Measurements from ENCODE around the gene ATP8B1.

ATP8B1 gene

GRCh38 chr18:57677262-57678211, 125.6 kb downstream of the ATP8B1 start:
- Histone ChIP-seq H3K4me1 (ENCODE audit: insufficient read depth, low read length) (no peaks in the 10 kb centered on the region), H3K9me3 (ENCODE audit: insufficient read depth, low read depth, low read length) (peaks cover 4% of the 10 kb centered on the region; the same call in 1 of the 2 replicates), H3K9ac (ENCODE audit: low read depth, low read length) (no peak overlapping the region), H3K27me3 (ENCODE audit: insufficient read depth, low read length) (no peaks in the 10 kb centered on the region), H3K36me3 (ENCODE audit: insufficient read depth, low read length) (no peaks in the 10 kb centered on the region), H3K4me3 (ENCODE audit: low read length) (no peak overlapping the region), H3K27ac (ENCODE audit: low read depth, low read length) (no peak overlapping the region)
- WGBS: 95% methylated on average over 8 of the region's 10 CpGs

GRCh38 chr18:57674891-57675290, 128.2 kb downstream of the ATP8B1 start:
- Histone ChIP-seq H3K27me3 (ENCODE audit: insufficient read depth, low read length) (no peaks in the 10 kb centered on the region), H3K9ac (ENCODE audit: low read depth, low read length) (no peak overlapping the region), H3K9me3 (ENCODE audit: insufficient read depth, low read depth, low read length) (peaks cover 4% of the 10 kb centered on the region; the same call in 1 of the 2 replicates), H3K36me3 (ENCODE audit: insufficient read depth, low read length) (0 out of 2 replicates have a peak, but pooled peaks cover 2% of the 10 kb centered on the region), H3K4me3 (ENCODE audit: low read length) (no peak overlapping the region), H3K4me1 (ENCODE audit: insufficient read depth, low read length) (no peaks in the 10 kb centered on the region), H3K27ac (ENCODE audit: low read depth, low read length) (no peak overlapping the region)
- 92% methylated on average over 4 of the region's 5 CpGs for WGBS

DNA sequence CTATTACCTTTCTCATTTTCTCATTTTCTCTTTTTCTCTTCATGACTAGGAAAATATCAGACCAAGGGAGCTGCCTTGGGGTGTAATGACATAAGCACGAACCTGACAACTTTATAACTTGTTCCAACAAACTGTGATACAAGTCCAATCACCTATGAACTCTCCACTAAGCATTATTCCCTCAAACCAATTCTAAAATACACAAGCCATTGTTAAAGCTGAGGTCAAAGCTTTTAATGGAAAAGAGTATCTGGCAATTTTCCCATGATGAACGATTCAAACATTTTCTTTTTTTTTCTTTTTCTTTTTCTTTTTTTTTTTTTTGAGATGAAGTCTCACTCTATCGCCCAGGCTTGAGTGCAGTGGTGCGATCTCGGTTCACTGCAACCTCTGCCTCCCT, 133.1 kb downstream of the ATP8B1 start:
- no peak overlapping the region for H3K27ac ChIP-seq (ENCODE audit: low read depth, low read length)
- H3K27me3 ChIP-seq (ENCODE audit: insufficient read depth, low read length): no peaks in the 10 kb centered on the region
- 0 out of 2 replicates have a peak, but pooled peaks cover 2% of the 10 kb centered on the region for H3K36me3 ChIP-seq (ENCODE audit: insufficient read depth, low read length)
- no peak overlapping the region for H3K9ac ChIP-seq (ENCODE audit: low read depth, low read length)
- H3K9me3 ChIP-seq (ENCODE audit: insufficient read depth, low read depth, low read length): peaks cover 4% of the 10 kb centered on the region; the same call in 1 of the 2 replicates
- 90% methylated on average over 4 of the region's 5 CpGs for WGBS
- H3K4me1 ChIP-seq (ENCODE audit: insufficient read depth, low read length): no peaks in the 10 kb centered on the region
- no peak overlapping the region for H3K4me3 ChIP-seq (ENCODE audit: low read length)

GRCh38 chr18:57668021-57668420, 135.1 kb downstream of the ATP8B1 start:
- Histone ChIP-seq H3K4me3 (ENCODE audit: low read length) (no peak overlapping the region), H3K36me3 (ENCODE audit: insufficient read depth, low read length) (0 out of 2 replicates have a peak, but pooled peaks cover 2% of the 10 kb centered on the region), H3K9me3 (ENCODE audit: insufficient read depth, low read depth, low read length) (peaks cover 2% of the 10 kb centered on the region; the same call in 1 of the 2 replicates), H3K27ac (ENCODE audit: low read depth, low read length) (no peak overlapping the region), H3K9ac (ENCODE audit: low read depth, low read length) (no peak overlapping the region), H3K4me1 (ENCODE audit: insufficient read depth, low read length) (no peaks in the 10 kb centered on the region), H3K27me3 (ENCODE audit: insufficient read depth, low read length) (no peaks in the 10 kb centered on the region)
- 91% methylated on average over 4 of the region's 4 CpGs for whole genome bisulfite sequencing

DNA sequence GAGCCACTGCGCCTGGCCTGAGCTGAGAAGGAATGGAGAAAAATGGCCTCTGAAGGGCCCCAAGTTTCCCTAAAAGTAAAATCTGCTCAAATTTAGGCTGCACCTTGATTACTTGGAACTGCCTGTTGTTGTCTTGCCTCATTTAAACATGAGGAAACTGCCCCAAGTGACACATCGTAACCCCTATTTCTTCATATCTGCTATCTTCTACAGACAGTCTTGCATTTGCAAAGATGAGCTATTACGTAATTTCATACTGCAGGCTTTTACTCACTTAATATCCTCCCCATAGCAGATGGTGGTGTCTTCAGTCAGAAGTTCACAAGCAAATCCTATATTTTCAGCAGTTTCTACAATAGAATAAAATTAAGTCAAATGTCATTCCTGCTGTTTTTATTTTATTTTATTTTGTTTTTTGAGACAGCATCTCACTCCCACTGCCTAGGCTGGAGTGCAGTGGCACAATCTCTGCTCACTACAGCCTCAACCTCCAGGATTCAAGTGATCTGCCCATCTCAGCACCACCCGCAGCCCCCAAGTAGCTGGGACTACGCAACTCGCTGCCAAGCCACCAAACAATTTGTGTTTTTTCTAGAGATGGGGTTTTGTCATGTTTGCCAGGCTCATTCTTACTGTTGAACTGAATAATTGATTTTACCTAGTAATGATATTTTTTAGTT, 136.2 kb downstream of the ATP8B1 start:
- Histone ChIP-seq H3K27me3 (ENCODE audit: insufficient read depth, low read length) (no peaks in the 10 kb centered on the region), H3K4me3 (ENCODE audit: low read length) (no peak overlapping the region), H3K4me1 (ENCODE audit: insufficient read depth, low read length) (no peaks in the 10 kb centered on the region), H3K27ac (ENCODE audit: low read depth, low read length) (no peak overlapping the region), H3K9me3 (ENCODE audit: insufficient read depth, low read depth, low read length) (no peaks in the 10 kb centered on the region), H3K36me3 (ENCODE audit: insufficient read depth, low read length) (0 out of 2 replicates have a peak, but pooled peaks cover under 1% of the 10 kb centered on the region), H3K9ac (ENCODE audit: low read depth, low read length) (no peak overlapping the region)
- WGBS: 89% methylated on average over 6 of the region's 6 CpGs

GRCh38 chr18:57664568-57665165, 138.4 kb downstream of the ATP8B1 start:
- no peak overlapping the region for H3K27ac ChIP-seq (ENCODE audit: low read depth, low read length)
- no peaks in the 10 kb centered on the region for H3K36me3 ChIP-seq (ENCODE audit: insufficient read depth, low read length)
- no peaks in the 10 kb centered on the region for H3K27me3 ChIP-seq (ENCODE audit: insufficient read depth, low read length)
- 91% methylated on average over 2 of the region's 2 CpGs for WGBS
- H3K4me3 ChIP-seq (ENCODE audit: low read length): no peak overlapping the region
- no peaks in the 10 kb centered on the region for H3K4me1 ChIP-seq (ENCODE audit: insufficient read depth, low read length)
- no peaks in the 10 kb centered on the region for H3K9me3 ChIP-seq (ENCODE audit: insufficient read depth, low read depth, low read length)
- no peak overlapping the region for H3K9ac ChIP-seq (ENCODE audit: low read depth, low read length)

DNA sequence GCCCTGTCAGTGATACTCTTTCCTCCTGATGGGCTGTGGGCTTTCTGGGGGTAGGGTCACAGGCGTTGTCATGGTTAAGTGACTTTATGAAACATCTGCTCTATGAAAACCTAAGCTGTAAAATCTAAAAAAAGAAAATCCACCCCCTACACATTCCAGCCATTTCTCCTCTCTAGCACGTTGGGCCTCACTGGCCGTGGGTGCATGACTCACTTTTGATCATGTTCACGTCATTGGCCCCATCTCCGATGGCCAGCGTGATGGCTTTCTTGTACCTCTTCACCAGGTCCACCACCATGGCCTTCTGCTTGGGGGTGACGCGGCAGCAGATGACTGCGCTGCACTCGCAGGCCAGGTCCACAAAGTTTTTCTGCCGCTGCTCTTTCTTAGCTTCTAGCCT, 142.2 kb downstream of the ATP8B1 start:
- Histone ChIP-seq H3K27ac (ENCODE audit: low read depth, low read length) (no peak overlapping the region), H3K27me3 (ENCODE audit: insufficient read depth, low read length) (no peaks in the 10 kb centered on the region)

GRCh38 chr18:57659460-57660102, 143.5 kb downstream of the ATP8B1 start:
- H3K4me3 ChIP-seq (ENCODE audit: low read length): no peak overlapping the region
- no peak overlapping the region for H3K27ac ChIP-seq (ENCODE audit: low read depth, low read length)
- H3K9ac ChIP-seq (ENCODE audit: low read depth, low read length): no peak overlapping the region
- H3K36me3 ChIP-seq (ENCODE audit: insufficient read depth, low read length): no peaks in the 10 kb centered on the region
- no peaks in the 10 kb centered on the region for H3K27me3 ChIP-seq (ENCODE audit: insufficient read depth, low read length)
- peaks cover 9% of the 10 kb centered on the region; the same call in 1 of the 2 replicates for H3K9me3 ChIP-seq (ENCODE audit: insufficient read depth, low read depth, low read length)
- H3K4me1 ChIP-seq (ENCODE audit: insufficient read depth, low read length): no peaks in the 10 kb centered on the region
- WGBS: 87% methylated on average over 11 of the region's 11 CpGs

More for the DNA sequence above, 142.2 kb downstream of the ATP8B1 start:
- Histone ChIP-seq H3K4me3 (ENCODE audit: low read length) (no peak overlapping the region), H3K9me3 (ENCODE audit: insufficient read depth, low read depth, low read length) (no peaks in the 10 kb centered on the region), H3K36me3 (ENCODE audit: insufficient read depth, low read length) (no peaks in the 10 kb centered on the region), H3K4me1 (ENCODE audit: insufficient read depth, low read length) (no peaks in the 10 kb centered on the region), H3K9ac (ENCODE audit: low read depth, low read length) (no peak overlapping the region)
- 95% methylated on average over 11 of the region's 11 CpGs for WGBS

DNA sequence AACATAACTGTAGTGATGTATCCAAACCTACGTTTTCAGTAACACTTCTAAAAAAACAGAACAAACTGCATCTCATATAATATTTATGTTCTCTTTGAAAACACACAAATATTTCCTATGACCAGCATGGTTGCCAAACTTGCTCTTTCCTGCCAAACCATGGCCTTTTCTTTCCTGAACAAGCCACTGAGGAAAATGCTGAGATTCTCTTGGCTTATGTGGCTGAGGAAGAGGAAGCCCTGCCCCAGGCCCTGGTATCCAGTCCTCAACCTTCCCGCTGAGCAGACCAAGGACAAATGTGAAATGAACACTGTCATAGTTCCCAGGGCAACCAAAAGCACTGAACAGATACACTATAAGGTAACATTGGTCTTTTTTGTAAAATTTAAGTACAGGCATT, 145.6 kb downstream of the ATP8B1 start:
- peaks cover 9% of the 10 kb centered on the region; the same call in 1 of the 2 replicates for H3K9me3 ChIP-seq (ENCODE audit: insufficient read depth, low read depth, low read length)
- H3K9ac ChIP-seq (ENCODE audit: low read depth, low read length): no peak overlapping the region
- no peaks in the 10 kb centered on the region for H3K4me1 ChIP-seq (ENCODE audit: insufficient read depth, low read length)
- 95% methylated on average over 2 of the region's 2 CpGs for WGBS
- H3K36me3 ChIP-seq (ENCODE audit: insufficient read depth, low read length): no peaks in the 10 kb centered on the region
- H3K27me3 ChIP-seq (ENCODE audit: insufficient read depth, low read length): no peaks in the 10 kb centered on the region
- no peak overlapping the region for H3K4me3 ChIP-seq (ENCODE audit: low read length)
- no peak overlapping the region for H3K27ac ChIP-seq (ENCODE audit: low read depth, low read length)

GRCh38 chr18:57655740-57656139, 147.4 kb downstream of the ATP8B1 start:
- no peak overlapping the region for H3K27ac ChIP-seq (ENCODE audit: low read depth, low read length)
- H3K36me3 ChIP-seq (ENCODE audit: insufficient read depth, low read length): no peaks in the 10 kb centered on the region
- 91% methylated on average over 1 of the region's 2 CpGs for WGBS
- H3K4me3 ChIP-seq (ENCODE audit: low read length): no peak overlapping the region
- H3K27me3 ChIP-seq (ENCODE audit: insufficient read depth, low read length): no peaks in the 10 kb centered on the region
- no peaks in the 10 kb centered on the region for H3K4me1 ChIP-seq (ENCODE audit: insufficient read depth, low read length)
- peaks cover 9% of the 10 kb centered on the region; the same call in 1 of the 2 replicates for H3K9me3 ChIP-seq (ENCODE audit: insufficient read depth, low read depth, low read length)
- H3K9ac ChIP-seq (ENCODE audit: low read depth, low read length): no peak overlapping the region
